K562 (cell line): ENCODE data around the gene STX11. TPM values are rescaled to one million over a fixed set of nuclear protein-coding genes. Genes with fewer than 3 reads are reported as not detected.
A peak's percentile ranks its signal among the peaks of the same experiment; 100 is the strongest.

Experiments used
- ADNP ChIP-seq: fragments of 200-800 bp; sonication (Bioruptor generic); IDR thresholded peaks from 2 replicates; pipeline ENCODE4 v1.6.1; 2016; ENCODE audit warnings: missing genetic modification characterization, missing compliant biosample characterization
- CREB3L1 ChIP-seq: fragments of 450-650 bp; IDR thresholded peaks from 2 replicates; pipeline ENCODE4 v1.6.1; 2014; ENCODE audit warnings: low read depth, mild to moderate bottlenecking, moderate library complexity, borderline replicate concordance
- DMBX1 ChIP-seq: fragments of 250-450 bp; sonication (Bioruptor Pico); IDR thresholded peaks from 2 replicates; pipeline ENCODE4 v1.8.0; 2022; ENCODE audit warnings: inconsistent platforms, mild to moderate bottlenecking, moderate library complexity, borderline replicate concordance
- GMEB1 ChIP-seq: fragments of 250-450 bp; sonication (Bioruptor Pico); IDR thresholded peaks from 2 replicates; pipeline ENCODE4 v1.4.0; 2020; ENCODE audit warnings: mild to moderate bottlenecking
- HDGF ChIP-seq: fragments of 450-650 bp; IDR thresholded peaks from 2 replicates; pipeline ENCODE4 v1.6.1; 2016
- HNRNPK ChIP-seq: fragments of 200-400 bp; formaldehyde crosslinking; IDR thresholded peaks from one replicate; pipeline ENCODE4 v1.6.1; 2018; ENCODE audit warnings: mild to moderate bottlenecking, low read depth, low read length; ENCODE audit not compliant: poor library complexity, severe bottlenecking
- KLF13 ChIP-seq: fragments of 450-650 bp; IDR thresholded peaks from 2 replicates; pipeline ENCODE4 v1.6.1; 2016; ENCODE audit warnings: missing genetic modification characterization, low read depth, mild to moderate bottlenecking, missing compliant biosample characterization, moderate library complexity, borderline replicate concordance
- L3MBTL2 ChIP-seq: fragments of 450-650 bp; IDR thresholded peaks from 2 replicates; pipeline ENCODE4 v1.6.1; 2016; ENCODE audit warnings: mild to moderate bottlenecking, moderate library complexity
- LEF1 ChIP-seq: fragments of 450-650 bp; IDR thresholded peaks from 2 replicates; pipeline ENCODE4 v1.6.1; 2016; ENCODE audit warnings: mild to moderate bottlenecking
- MCM2 ChIP-seq: fragments of 450-650 bp; IDR thresholded peaks from 2 replicates; pipeline ENCODE4 v1.6.1; 2017; ENCODE audit warnings: low read depth, mild to moderate bottlenecking
- NFIX ChIP-seq: fragments of 250-450 bp; sonication (Bioruptor Pico); IDR thresholded peaks from 2 replicates; pipeline ENCODE4 v1.4.0; 2020; ENCODE audit warnings: low read depth, mild to moderate bottlenecking, moderate library complexity
- RB1 ChIP-seq: fragments of 450-650 bp; IDR thresholded peaks from 2 replicates; pipeline ENCODE4 v1.6.1; 2017; ENCODE audit warnings: low read depth, mild to moderate bottlenecking
- SETDB1 ChIP-seq: IDR thresholded peaks from one replicate; pipeline ENCODE4 v1.6.1; 2012; ENCODE audit warnings: low read length, control low read depth, inconsistent platforms
- SFPQ ChIP-seq: fragments of 200-400 bp; formaldehyde crosslinking; IDR thresholded peaks from 2 replicates; pipeline ENCODE4 v1.6.1; 2017; ENCODE audit warnings: mild to moderate bottlenecking, low read depth, low read length, moderate library complexity
- TBL1XR1 ChIP-seq, 2 experiments: IDR thresholded peaks; 2 replicates each; pipeline ENCODE4 v1.6.1; 2012; ENCODE audit warnings: improper control_type of control experiment in 2 of 2, low read length in 2 of 2, mild to moderate bottlenecking in 1 of 2
- TCF7L2 ChIP-seq: fragments of 150-350 bp; IDR thresholded peaks from 2 replicates; pipeline ENCODE4 v1.6.1; 2016; ENCODE audit warnings: low read depth, mild to moderate bottlenecking, low read length, moderate library complexity
- TFE3 ChIP-seq: fragments of 450-650 bp; formaldehyde crosslinking; IDR thresholded peaks from 2 replicates; pipeline ENCODE4 v1.4.0; 2020; ENCODE audit warnings: mild to moderate bottlenecking, mixed read lengths
- ZNF24 ChIP-seq: fragments of 450-650 bp; IDR thresholded peaks from 2 replicates; pipeline ENCODE4 v1.6.1; 2016
- ZNF3 ChIP-seq: fragments of 250-450 bp; sonication (Bioruptor Pico); IDR thresholded peaks from 2 replicates; pipeline ENCODE4 v1.5.0; 2021; ENCODE audit warnings: mild to moderate bottlenecking, moderate library complexity
- ZNF311 ChIP-seq: fragments of 250-450 bp; sonication (Bioruptor Pico); IDR thresholded peaks from 2 replicates; pipeline ENCODE4 v1.4.0; 2020; ENCODE audit warnings: mild to moderate bottlenecking, moderate library complexity
- ZNF511 ChIP-seq: sonication (generic); formaldehyde crosslinking; IDR thresholded peaks from 2 replicates; pipeline ENCODE4 v1.8.0; 2022; ENCODE audit warnings: mild to moderate bottlenecking, missing genetic modification reagents
- polyA plus RNA-seq, 8 experiments: library from polyadenylated mRNA; depleted of rRNA in 4 of 8; stranded (reverse) in 5 of 8; unstranded in 3 of 8; fragments of >200 nt; fragmentation: Nextera tagmentation in 2 of 8; fragmentation: Illumina TruSeq in 1 of 8; extraction: Ambion mirVana in 2 of 8; extraction: Trizol in 1 of 8; gene quantifications; 2 replicates each; pipeline versions ENCODE4 v1.2.1 to v1.2.3, GENCODE V29; 2011 to 2014; ENCODE audit warnings: inconsistent platforms in 1 of 8, missing spikeins in 1 of 8
- total RNA-seq, 7 experiments: library from RNA; depleted of rRNA in 6 of 7; stranded (reverse); fragments of >200 nt in 6 of 7; fragmentation: Illumina TruSeq in 2 of 7; extraction: Trizol in 2 of 7; gene quantifications; 2 replicates each; pipeline versions ENCODE4 v1.2.1 to v1.2.3, GENCODE V29; 2011 to 2021; ENCODE audit warnings: low replicate concordance in 1 of 7

STX11 gene
- total and polyA plus RNA-seq, 9 of the 15 experiments (the other 6 are each of a cell fraction or from before 2014, with no cell fraction given) = 0.06 to 0.73 (median 0.40) TPM

- no peak for TF ChIP-seq HDGF
- TF ChIP-seq DMBX1 (CRISPR knock-in tag) = no peak
- TF ChIP-seq L3MBTL2 = peak; percentile 59
- no peak for TF ChIP-seq ZNF3
- no peak for TF ChIP-seq TCF7L2
- peak; percentile 81 for TF ChIP-seq RB1
- TF ChIP-seq GMEB1 (CRISPR knock-in tag) = no peak
- peak; percentile 13; the same call in 1 of the 2 replicates for TF ChIP-seq KLF13 (tag)
- no peak for TF ChIP-seq CREB3L1
- no peak for TF ChIP-seq SFPQ
- TF ChIP-seq TBL1XR1 (IDR thresholded peaks at IDR 0.05; ENCODE audit: low read length in 2 of 2) = no peak
- peak; percentile 66; the same call in 1 of the 2 replicates for TF ChIP-seq ZNF511 (CRISPR knock-in tag)
- TF ChIP-seq ZNF24 = no peak
- no peak for TF ChIP-seq LEF1
- no peak for TF ChIP-seq SETDB1
- peak; percentile 75 for TF ChIP-seq HNRNPK
- no peak for TF ChIP-seq MCM2
- TF ChIP-seq NFIX (CRISPR knock-in tag) = no peak
- no peak for TF ChIP-seq ADNP (tag)
- no peak for TF ChIP-seq ZNF311 (CRISPR knock-in tag)
- TF ChIP-seq TFE3 (CRISPR knock-in tag) = no peak
Measured at GRCh38 chr6:144149894-144150709, at the start of gene STX11 (continued).
